ENCODE data around the gene GRM5. TPM values are rescaled to one million over a fixed set of nuclear protein-coding genes. Genes with fewer than 3 reads are reported as not detected.

The GRM5 gene
- total RNA-seq, 1 donor from 2014 or later, result not detected

- TF ChIP-seq POLR2A (IDR thresholded peaks at IDR 0.05) (no peak), CTCF (IDR thresholded peaks at IDR 0.05) (no peak), POLR2AphosphoS5 (IDR thresholded peaks at IDR 0.05; ENCODE audit: insufficient read depth in 1 of 2, low read depth in 1 of 2) (no peak)
- Histone ChIP-seq H3K27me3 (no peaks in the 10 kb centered on the region), H3K27ac (no peak overlapping the region), H3K4me1 (no peaks in the 10 kb centered on the region), H3K4me3 (no peak overlapping the region), H3K9me3 (no peaks in the 10 kb centered on the region), H3K36me3 (no peaks in the 10 kb centered on the region)
- intact Hi-C loops (cut with DNase I), result no loop called here
- DNase-seq (ENCODE audit: extremely low spot score in 2 of 2), result no peak
Observed at GRCh38 chr11:88482871-88483301, 582.9 kb downstream of the GRM5 start.

GRCh38 chr11:88480223-88480622 lies 585.6 kb downstream of the GRM5 start:
- Histone ChIP-seq H3K27me3 (no peaks in the 10 kb centered on the region), H3K4me1 (peaks cover 6% of the 10 kb centered on the region), H3K4me3 (no peak overlapping the region), H3K9me3 (no peaks in the 10 kb centered on the region), H3K27ac (no peak overlapping the region), H3K36me3 (no peaks in the 10 kb centered on the region)
- intact Hi-C loops (cut with DNase I), result no loop called here
- TF ChIP-seq CTCF (IDR thresholded peaks at IDR 0.05), result no peak
- no peak for TF ChIP-seq POLR2AphosphoS5 (IDR thresholded peaks at IDR 0.05; ENCODE audit: insufficient read depth in 1 of 2, low read depth in 1 of 2)
- TF ChIP-seq POLR2A (IDR thresholded peaks at IDR 0.05), result no peak
- DNase-seq (ENCODE audit: extremely low spot score in 2 of 2), result no peak

- no peak overlapping the region for H3K4me3 ChIP-seq
- no peak overlapping the region for H3K27ac ChIP-seq
- peaks cover 6% of the 10 kb centered on the region for H3K4me1 ChIP-seq
- TF ChIP-seq POLR2A (IDR thresholded peaks at IDR 0.05) (no peak), CTCF (IDR thresholded peaks at IDR 0.05) (no peak), POLR2AphosphoS5 (IDR thresholded peaks at IDR 0.05; ENCODE audit: insufficient read depth in 1 of 2, low read depth in 1 of 2) (no peak)
- intact Hi-C loops (cut with DNase I), result no loop called here
- no peaks in the 10 kb centered on the region for H3K27me3 ChIP-seq
- H3K9me3 ChIP-seq, result no peaks in the 10 kb centered on the region
- DNase-seq (ENCODE audit: extremely low spot score in 2 of 2), result no peak
- H3K36me3 ChIP-seq, result no peaks in the 10 kb centered on the region
Observed at GRCh38 chr11:88478136-88478815, 587.5 kb downstream of the GRM5 start.

- DNase-seq (ENCODE audit: extremely low spot score in 2 of 2), result no peak
- H3K4me1 ChIP-seq, result peaks cover 6% of the 10 kb centered on the region
Observed at GRCh38 chr11:88475991-88476418, 589.8 kb downstream of the GRM5 start.

GRCh38 chr11:88474655-88475054 lies 591.1 kb downstream of the GRM5 start:
- H3K27ac ChIP-seq, result no peak overlapping the region
- no peak for TF ChIP-seq POLR2A (IDR thresholded peaks at IDR 0.05)
- no peak for TF ChIP-seq CTCF (IDR thresholded peaks at IDR 0.05)
- no peak for TF ChIP-seq POLR2AphosphoS5 (IDR thresholded peaks at IDR 0.05; ENCODE audit: insufficient read depth in 1 of 2, low read depth in 1 of 2)
- H3K4me3 ChIP-seq, result no peak overlapping the region
- H3K4me1 ChIP-seq, result peaks cover 6% of the 10 kb centered on the region
- H3K36me3 ChIP-seq, result no peaks in the 10 kb centered on the region
- no peak for DNase-seq (ENCODE audit: extremely low spot score in 2 of 2)
- H3K9me3 ChIP-seq, result no peaks in the 10 kb centered on the region
- H3K27me3 ChIP-seq, result no peaks in the 10 kb centered on the region
- intact Hi-C loops (cut with DNase I), result no loop called here

More at GRCh38 chr11:88475991-88476418, 589.8 kb downstream of the GRM5 start:
- Histone ChIP-seq H3K27me3 (no peaks in the 10 kb centered on the region), H3K4me3 (no peak overlapping the region), H3K9me3 (no peaks in the 10 kb centered on the region), H3K27ac (no peak overlapping the region), H3K36me3 (no peaks in the 10 kb centered on the region)
- no peak for TF ChIP-seq POLR2A (IDR thresholded peaks at IDR 0.05)
- intact Hi-C loops (cut with DNase I), result no loop called here

All from vagina (tissue), 2 donors.